Spleen (tissue), 11 donors: ENCODE results near the gene ZNF362. TPM values are rescaled to one million over a fixed set of nuclear protein-coding genes. Genes with fewer than 3 reads are reported as not detected.

Source experiments
- DNase-seq: peaks from one replicate; pipeline ENCODE4 v3.0.0-alpha.2; 2020
- H3K27ac ChIP-seq, 8 donors: fragments of 200-600 bp; sonication (generic) in 7 of 8; 1 replicate in 4 of 8; 2 replicates in 4 of 8; pipeline versions ENCODE4 v1.5.0 to v1.8.0; 2016 to 2021; ENCODE audit warnings: inconsistent platforms in 4 of 8, mild to moderate bottlenecking in 4 of 8, moderate library complexity in 1 of 8
- H3K27me3 ChIP-seq, 7 donors: fragments of 200-600 bp; sonication (generic) in 6 of 7; replicated peaks in 1 of 7; 1 replicate in 4 of 7; 2 replicates in 3 of 7; pipeline versions ENCODE4 v1.5.0 to v1.8.0; 2016 to 2021; ENCODE audit warnings: inconsistent platforms in 3 of 7, mild to moderate bottlenecking in 1 of 7
- H3K36me3 ChIP-seq, 6 donors: fragments of 200-600 bp; sonication (generic) in 5 of 6; 1 replicate in 4 of 6; 2 replicates in 2 of 6; pipeline versions ENCODE4 v1.5.0 to v1.8.0; 2016 to 2021; ENCODE audit warnings: inconsistent platforms in 2 of 6
- H3K4me1 ChIP-seq, 6 donors: fragments of 200-600 bp; sonication (generic) in 5 of 6; 1 replicate in 3 of 6; 2 replicates in 3 of 6; pipeline versions ENCODE4 v1.5.0 to v1.8.0; 2016 to 2021; ENCODE audit warnings: inconsistent platforms in 3 of 6
- H3K4me3 ChIP-seq, 8 donors: fragments of 200-600 bp; sonication (generic) in 7 of 8; 1 replicate in 4 of 8; 2 replicates in 4 of 8; pipeline versions ENCODE4 v1.5.0 to v1.8.0; 2016 to 2021; ENCODE audit warnings: inconsistent platforms in 4 of 8, mild to moderate bottlenecking in 4 of 8, moderate library complexity in 2 of 8
- H3K9me3 ChIP-seq, 8 donors: fragments of 200-600 bp; sonication (generic) in 7 of 8; 1 replicate in 4 of 8; 2 replicates in 4 of 8; pipeline versions ENCODE4 v1.5.0 to v1.8.0; 2016 to 2021; ENCODE audit warnings: inconsistent platforms in 4 of 8
- POLR2A ChIP-seq, 3 donors: fragments of 450-650 bp; IDR thresholded peaks; one replicate each; pipeline ENCODE4 v1.5.1; 2017; ENCODE audit warnings: antibody characterized with exemption in 3 of 3, mild to moderate bottlenecking in 1 of 3
- POLR2AphosphoS5 ChIP-seq, 3 donors: sonication (generic); formaldehyde crosslinking; IDR thresholded peaks; one replicate each; pipeline ENCODE4 v1.5.1; 2017; ENCODE audit warnings: antibody characterized with exemption in 3 of 3
- WGBS, 5 donors: extraction: QIAGEN DNeasy Blood & Tissue Kit in 3 of 5; methylation state at CpG; one replicate each; pipeline versions ENCODE4 v1.1.5 to v1.1.7; 2013 to 2018; 5-methylcytosine and 5-hydroxymethylcytosine counted together
- intact Hi-C: fragments of 100-400 bp; cut with DNase I; formaldehyde crosslinking; loops from one replicate; pipeline ENCODE4 v1.15.0; 2023; ENCODE audit warnings: low total_unique reads
- polyA plus RNA-seq, 3 donors: library from polyadenylated mRNA; stranded (reverse); fragments of 200-250 nt; gene quantifications; one replicate each; pipeline ENCODE4 v1.2.1, GENCODE V29; 2013
- total RNA-seq, 7 donors: library from RNA; depleted of rRNA in 3 of 7; stranded (reverse); fragments of >200 nt in 3 of 7; fragmentation: NEBNext Ultra II Directional in 4 of 7; extraction: Animal tissue kit (Norgen Biotek cat#: 25700) in 4 of 7; gene quantifications; one replicate each; pipeline versions ENCODE4 v1.1.0 to v1.2.1, GENCODE V29; 2016 to 2021
- TF ChIP-seq, protein P1 (sequence below), 11 experiments: fragments of 200-600 bp in 7 of 11; fragments of 450-650 bp in 4 of 11; sonication (generic) in 4 of 11; IDR thresholded peaks in 8 of 11; conservative IDR thresholded peaks in 3 of 11; 1 replicate in 7 of 11; 2 replicates in 4 of 11; pipeline versions ENCODE4 v1.4.0 to v1.8.0; 2016 to 2021; ENCODE audit warnings: antibody characterized with exemption in 11 of 11, inconsistent platforms in 4 of 11, mild to moderate bottlenecking in 1 of 11
- donor health status: healthy with polysubstance abuse.
- donor health status: DM: no; HTN: no; CAD: no; lungs with moderate emphysema.
- donor health status: DM: no; HTN: no; CAD: no.
- donor health status: Bipolar disorder and iron deficiency.
- donor health status: healthy.
- donor health status: DM: no; HTN: no; CAD: no.
- donor health status: DM: yes; HTN: yes; CAD: no.

Gene ZNF362
- total and polyA plus RNA-seq, 10 donors: 8.7 to 47.0 (median 24.8) TPM

- H3K36me3 ChIP-seq: peaks cover 0 to 48% (median 4%) of the 10 kb centered on the region in 6 donors
- H3K27ac ChIP-seq: peak overlapping the region; percentile 65 to 99 (median 98)
- H3K9me3 ChIP-seq: no peaks in the 10 kb centered on the region
- DNase-seq: no peak
- TF ChIP-seq, protein P1, sequence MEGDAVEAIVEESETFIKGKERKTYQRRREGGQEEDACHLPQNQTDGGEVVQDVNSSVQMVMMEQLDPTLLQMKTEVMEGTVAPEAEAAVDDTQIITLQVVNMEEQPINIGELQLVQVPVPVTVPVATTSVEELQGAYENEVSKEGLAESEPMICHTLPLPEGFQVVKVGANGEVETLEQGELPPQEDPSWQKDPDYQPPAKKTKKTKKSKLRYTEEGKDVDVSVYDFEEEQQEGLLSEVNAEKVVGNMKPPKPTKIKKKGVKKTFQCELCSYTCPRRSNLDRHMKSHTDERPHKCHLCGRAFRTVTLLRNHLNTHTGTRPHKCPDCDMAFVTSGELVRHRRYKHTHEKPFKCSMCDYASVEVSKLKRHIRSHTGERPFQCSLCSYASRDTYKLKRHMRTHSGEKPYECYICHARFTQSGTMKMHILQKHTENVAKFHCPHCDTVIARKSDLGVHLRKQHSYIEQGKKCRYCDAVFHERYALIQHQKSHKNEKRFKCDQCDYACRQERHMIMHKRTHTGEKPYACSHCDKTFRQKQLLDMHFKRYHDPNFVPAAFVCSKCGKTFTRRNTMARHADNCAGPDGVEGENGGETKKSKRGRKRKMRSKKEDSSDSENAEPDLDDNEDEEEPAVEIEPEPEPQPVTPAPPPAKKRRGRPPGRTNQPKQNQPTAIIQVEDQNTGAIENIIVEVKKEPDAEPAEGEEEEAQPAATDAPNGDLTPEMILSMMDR (IDR thresholded peaks at IDR 0.05 in 8 of 11, conservative IDR thresholded peaks at IDR 0.05 in 3 of 11): no peak
- TF ChIP-seq POLR2AphosphoS5 (IDR thresholded peaks at IDR 0.05): no peak
- no peak for TF ChIP-seq POLR2A (IDR thresholded peaks at IDR 0.05)
- H3K4me1 ChIP-seq: peaks cover 41 to 92% (median 79%) of the 10 kb centered on the region in 6 donors
- H3K4me3 ChIP-seq: peak overlapping the region in 4 of 8 donors; percentile 73 to 93 (median 86)
- 55 to 63% (median 56%) methylated on average over 3 of the region's 3 CpGs for WGBS, 5 donors
- no peaks in the 10 kb centered on the region for H3K27me3 ChIP-seq
- intact Hi-C loops: no loop called here
Observed at GRCh38 chr1:33346533-33346926, 90.2 kb downstream of the ZNF362 start.

DNA sequence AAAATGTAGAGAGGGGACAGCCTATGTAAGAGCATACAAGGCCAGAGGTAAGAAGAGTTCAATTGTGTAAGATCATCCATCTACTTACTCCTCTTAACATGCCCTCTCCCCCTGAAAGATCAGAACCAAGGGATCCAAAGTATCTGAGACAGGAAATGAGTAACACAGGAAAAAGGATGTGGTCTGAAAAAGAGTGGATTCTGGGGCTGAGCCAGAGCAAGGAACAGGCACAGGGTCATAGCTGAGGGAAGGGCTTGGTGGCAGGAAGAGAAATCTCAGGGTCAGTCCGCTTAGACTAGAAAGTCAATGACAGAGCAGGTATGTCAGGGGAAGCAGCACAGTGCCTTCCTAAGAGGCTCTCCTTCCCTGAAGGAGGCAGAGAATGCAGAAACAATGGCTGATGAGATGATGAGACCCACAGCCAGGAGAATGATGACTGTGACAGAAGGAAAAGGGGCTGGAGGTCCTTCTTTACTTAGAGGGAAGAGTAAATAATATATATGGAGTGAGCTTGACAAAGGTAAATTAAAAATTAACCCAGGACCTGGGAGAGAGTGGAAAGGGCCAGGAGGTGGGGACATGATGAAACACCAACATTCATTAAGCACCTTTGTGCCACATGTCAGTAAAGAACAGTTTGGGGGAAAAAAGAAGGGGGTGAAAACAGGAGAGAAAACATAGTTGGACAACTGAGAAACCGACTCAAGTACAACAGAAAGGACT, 90.8 kb downstream of the ZNF362 start:
- intact Hi-C loops: no loop called here
- Histone ChIP-seq H3K4me3 (peak overlapping the region; percentile 67 to 93 (median 82)), H3K27ac (peak overlapping the region; percentile 76 to 99 (median 98)), H3K36me3 (peaks cover 0 to 43% (median 4%) of the 10 kb centered on the region in 6 donors), H3K27me3 (no peaks in the 10 kb centered on the region), H3K9me3 (no peaks in the 10 kb centered on the region), H3K4me1 (peaks cover 37 to 86% (median 73%) of the 10 kb centered on the region in 6 donors)
- no peak for DNase-seq
- WGBS, 5 donors: 35 to 56% (median 42%) methylated on average over 2 of the region's 2 CpGs
- TF ChIP-seq, protein P1 (IDR thresholded peaks at IDR 0.05 in 8 of 11, conservative IDR thresholded peaks at IDR 0.05 in 3 of 11): peak in 1 of 11 experiments; percentile 12
- peak in 2 of 3 donors; percentile 61 to 85 for TF ChIP-seq POLR2A (IDR thresholded peaks at IDR 0.05)
- peak; percentile 33 to 97 (median 47) for TF ChIP-seq POLR2AphosphoS5 (IDR thresholded peaks at IDR 0.05)

- H3K4me1 ChIP-seq: peaks cover 32 to 81% (median 68%) of the 10 kb centered on the region in 6 donors
- H3K27ac ChIP-seq: peak overlapping the region; percentile 76 to 99 (median 98)
- H3K4me3 ChIP-seq: peak overlapping the region; percentile 67 to 93 (median 82)
- peaks cover 0 to 40% (median 3%) of the 10 kb centered on the region in 6 donors for H3K36me3 ChIP-seq
- no peak for DNase-seq
- WGBS, 5 donors: 58 to 71% (median 68%) methylated on average over 5 of the region's 5 CpGs
- intact Hi-C loops: no loop called here
- no peaks in the 10 kb centered on the region for H3K9me3 ChIP-seq
- TF ChIP-seq POLR2A (IDR thresholded peaks at IDR 0.05): no peak
- peak in 2 of 3 donors; percentile 55 to 57 for TF ChIP-seq POLR2AphosphoS5 (IDR thresholded peaks at IDR 0.05)
- H3K27me3 ChIP-seq: no peaks in the 10 kb centered on the region
Observed at GRCh38 chr1:33347650-33347992, 91.3 kb downstream of the ZNF362 start.

DNA sequence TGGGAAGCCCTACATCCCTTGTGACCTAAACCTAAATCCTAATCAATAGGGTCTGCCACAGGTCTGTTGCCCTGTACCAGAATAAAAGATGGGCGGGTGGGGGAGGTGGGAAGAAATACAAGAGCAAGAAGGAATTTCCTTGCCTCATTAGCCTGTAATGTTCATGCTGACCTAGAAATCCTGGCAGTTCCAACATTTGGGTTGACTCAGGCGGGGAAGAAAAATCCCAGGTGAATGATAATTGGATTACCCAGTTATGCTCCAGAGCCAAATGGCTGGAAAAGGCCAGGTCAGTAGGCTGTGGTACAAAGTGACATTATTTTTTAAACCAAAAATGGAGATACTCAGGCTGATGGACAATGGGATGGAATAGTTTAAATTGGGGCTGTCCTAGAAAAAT, 91.9 kb downstream of the ZNF362 start:
- TF ChIP-seq POLR2A (IDR thresholded peaks at IDR 0.05): no peak
- no peak for TF ChIP-seq POLR2AphosphoS5 (IDR thresholded peaks at IDR 0.05)
- TF ChIP-seq, protein P1 (IDR thresholded peaks at IDR 0.05 in 8 of 11, conservative IDR thresholded peaks at IDR 0.05 in 3 of 11): no peak
- no peak for DNase-seq
- intact Hi-C loops: no loop called here

More for the DNA sequence above, 91.9 kb downstream of the ZNF362 start:
- H3K27me3 ChIP-seq: no peaks in the 10 kb centered on the region
- H3K9me3 ChIP-seq: no peaks in the 10 kb centered on the region
- peak overlapping the region; percentile 92 to 99 (median 98) for H3K27ac ChIP-seq
- H3K4me1 ChIP-seq: peaks cover 26 to 75% (median 62%) of the 10 kb centered on the region in 6 donors
- WGBS, 5 donors: 73 to 83% (median 75%) methylated on average over 2 of the region's 2 CpGs
- H3K36me3 ChIP-seq: peaks cover 0 to 38% (median under 1%) of the 10 kb centered on the region in 6 donors
- H3K4me3 ChIP-seq: peak overlapping the region; percentile 67 to 93 (median 82)
